Common myeloid progenitor, CD34-positive (primary cell): ENCODE results near the gene PCGF1.

Experiments
- CTCF ChIA-PET: fragments of 350-600 bp; sonication (Branson Sonifier 250); formaldehyde crosslinking; loops from one replicate; lab custom pipeline; 2021; ENCODE audit warnings: antibody characterized with exemption; lab: Charles Lee
- POLR2A ChIA-PET: fragments of 350-600 bp; sonication (Branson Sonifier 250); formaldehyde crosslinking; loops from one replicate; lab custom pipeline; 2021; ENCODE audit warnings: antibody characterized with exemption; lab: Charles Lee
- DNase-seq, 3 donors: peaks; one replicate each; pipeline versions ENCODE4 v3.0.0 to v3.0.0-alpha.2; 2013
- H3K27ac ChIP-seq, 2 experiments: 1 replicate in 1 of 2; 2 replicates in 1 of 2; pipeline ENCODE4 v1.7.0; 2013; ENCODE audit warnings: inconsistent platforms in 2 of 2, low read length in 2 of 2, mild to moderate bottlenecking in 2 of 2, low read depth in 1 of 2, moderate library complexity in 1 of 2; ENCODE audit not compliant: severe bottlenecking in 2 of 2, insufficient read depth in 1 of 2, poor library complexity in 1 of 2
- H3K27me3 ChIP-seq, 5 experiments: replicated peaks in 2 of 5; 1 replicate in 3 of 5; 2 replicates in 2 of 5; pipeline versions ENCODE4 v1.6.1 to v1.7.0; 2013; ENCODE audit warnings: low read length in 4 of 5, mild to moderate bottlenecking in 2 of 5, moderate library complexity in 2 of 5, inconsistent platforms in 1 of 5; ENCODE audit not compliant: insufficient read depth in 5 of 5, control insufficient read depth in 4 of 5
- H3K36me3 ChIP-seq, 4 experiments: 1 replicate in 2 of 4; 2 replicates in 2 of 4; pipeline versions ENCODE4 v1.6.1 to v1.7.0; 2013; ENCODE audit warnings: low read length in 3 of 4, control low read depth in 1 of 4, mild to moderate bottlenecking in 1 of 4; ENCODE audit not compliant: control insufficient read depth in 4 of 4, insufficient read depth in 4 of 4
- H3K4me1 ChIP-seq, 4 experiments: 1 replicate in 3 of 4; 2 replicates in 1 of 4; pipeline versions ENCODE4 v1.6.1 to v1.7.1; 2013; ENCODE audit warnings: low read length in 3 of 4, mild to moderate bottlenecking in 3 of 4, control low read depth in 1 of 4, inconsistent platforms in 1 of 4, moderate library complexity in 1 of 4; ENCODE audit not compliant: control insufficient read depth in 4 of 4, insufficient read depth in 4 of 4; ENCODE audit errors: control extremely low read depth in 1 of 4
- H3K4me3 ChIP-seq, 7 experiments: 1 replicate in 4 of 7; 2 replicates in 3 of 7; pipeline versions ENCODE4 v1.5.1 to v1.7.0; 2013; ENCODE audit warnings: mild to moderate bottlenecking in 7 of 7, low read length in 6 of 7, moderate library complexity in 6 of 7, inconsistent platforms in 2 of 7, low read depth in 2 of 7, control low read depth in 1 of 7; ENCODE audit not compliant: insufficient read depth in 4 of 7, control insufficient read depth in 1 of 7; ENCODE audit errors: extremely low read depth in 1 of 7
- H3K9me3 ChIP-seq, 5 experiments: 1 replicate in 4 of 5; 2 replicates in 1 of 5; pipeline versions ENCODE4 v1.6.1 to v1.7.1; 2013; ENCODE audit warnings: low read length in 4 of 5, mild to moderate bottlenecking in 2 of 5, inconsistent platforms in 1 of 5, low read depth in 1 of 5, moderate library complexity in 1 of 5; ENCODE audit not compliant: control insufficient read depth in 4 of 5, insufficient read depth in 2 of 5; ENCODE audit errors: control extremely low read depth in 1 of 5
- WGBS: methylation state at CpG from one replicate; pipeline ENCODE4 v1.1.5; 2013; ENCODE audit not compliant: insufficient coverage; 5-methylcytosine and 5-hydroxymethylcytosine counted together

Gene PCGF1

DNA sequence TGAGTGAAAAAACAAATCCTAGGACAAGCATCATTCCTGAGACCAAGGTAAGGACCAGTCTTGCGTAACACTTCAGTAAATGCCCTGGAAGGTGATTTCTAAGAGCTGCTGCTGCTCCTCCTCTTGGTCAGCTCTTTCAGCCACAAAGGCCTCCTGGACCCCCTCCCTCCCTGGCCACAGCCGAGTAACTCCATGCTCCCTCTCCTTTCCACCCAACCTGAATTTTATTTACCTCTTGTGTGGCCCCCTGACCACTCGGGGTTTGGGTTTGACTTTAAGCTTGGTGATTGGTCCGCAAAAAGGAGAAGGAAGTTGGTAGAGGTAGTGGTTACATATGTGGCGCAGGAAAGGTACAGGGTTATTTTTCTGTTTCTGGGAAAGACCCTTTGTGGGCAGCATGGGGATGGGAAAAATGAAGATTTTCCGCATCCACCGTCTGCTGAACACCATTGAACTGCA lies 31.4 kb upstream of the PCGF1 start:
- ChIA-PET POLR2A (interaction anchor here (0.6 to 2.0 kb wide), 5 partner anchors 9 to 1646 kb away, joined by 3 to 9 read pairs (median 3); partner anchors contain the start of genes AUP1, DOK1, HTRA2 and LOXL3), CTCF (interaction anchor here (0.8 to 13.7 kb wide), 12 partner anchors 14 to 74 kb away, joined by 3 to 210 read pairs (median 5); partner anchors contain the start of genes CCDC142, MOGS and TTC31)
- H3K4me1 ChIP-seq, result peaks cover 19 to 53% (median 24%) of the 10 kb centered on the region in 4 experiments
- no peaks in the 10 kb centered on the region for H3K9me3 ChIP-seq
- peak in 2 of 3 donors; percentile 76 to 77 for DNase-seq
- 20% methylated on average over 5 of the region's 7 CpGs for WGBS
- peak overlapping the region in 5 of 7 experiments; percentile 10 to 58 (median 44) for H3K4me3 ChIP-seq
- no peak overlapping the region for H3K27ac ChIP-seq
- peaks cover 0 to 13% (median 4%) of the 10 kb centered on the region in 4 experiments for H3K36me3 ChIP-seq
- no peaks in the 10 kb centered on the region for H3K27me3 ChIP-seq

GRCh38 chr2:74537140-74537539 lies 29.6 kb upstream of the PCGF1 start:
- Histone ChIP-seq H3K4me3 (no peak overlapping the region), H3K4me1 (peaks cover 19 to 48% (median 24%) of the 10 kb centered on the region in 4 experiments), H3K27ac (no peak overlapping the region), H3K27me3 (no peaks in the 10 kb centered on the region), H3K36me3 (peaks cover 6 to 29% (median 19%) of the 10 kb centered on the region in 4 experiments), H3K9me3 (no peaks in the 10 kb centered on the region)
- 97% methylated on average over 3 of the region's 4 CpGs for WGBS
- ChIA-PET CTCF (interaction anchor here (13.7 kb wide), 1 partner anchor 50 kb away, joined by 210 read pairs; no protein-coding TSS in a partner anchor), POLR2A (no interaction called here)
- no peak for DNase-seq

GRCh38 chr2:74536166-74536950 lies 28.9 kb upstream of the PCGF1 start:
- DNase-seq, result no peak
- Histone ChIP-seq H3K36me3 (peaks cover 6 to 36% (median 19%) of the 10 kb centered on the region in 4 experiments), H3K9me3 (no peaks in the 10 kb centered on the region), H3K27me3 (no peaks in the 10 kb centered on the region), H3K4me1 (peaks cover 19 to 55% (median 28%) of the 10 kb centered on the region in 4 experiments), H3K27ac (no peak overlapping the region), H3K4me3 (no peak overlapping the region)
- WGBS, result 96% methylated on average over 22 of the region's 23 CpGs
- CTCF ChIA-PET, result interaction anchor here (1.1 to 13.7 kb wide), 6 partner anchors 10 to 54 kb away, joined by 3 to 210 read pairs (median 4); partner anchors contain the start of genes CCDC142, DQX1, LOXL3 and TTC31
- POLR2A ChIA-PET, result interaction anchor here (0.7 kb wide), 1 partner anchor 50 kb away, joined by 3 read pairs; no protein-coding TSS in a partner anchor

DNA sequence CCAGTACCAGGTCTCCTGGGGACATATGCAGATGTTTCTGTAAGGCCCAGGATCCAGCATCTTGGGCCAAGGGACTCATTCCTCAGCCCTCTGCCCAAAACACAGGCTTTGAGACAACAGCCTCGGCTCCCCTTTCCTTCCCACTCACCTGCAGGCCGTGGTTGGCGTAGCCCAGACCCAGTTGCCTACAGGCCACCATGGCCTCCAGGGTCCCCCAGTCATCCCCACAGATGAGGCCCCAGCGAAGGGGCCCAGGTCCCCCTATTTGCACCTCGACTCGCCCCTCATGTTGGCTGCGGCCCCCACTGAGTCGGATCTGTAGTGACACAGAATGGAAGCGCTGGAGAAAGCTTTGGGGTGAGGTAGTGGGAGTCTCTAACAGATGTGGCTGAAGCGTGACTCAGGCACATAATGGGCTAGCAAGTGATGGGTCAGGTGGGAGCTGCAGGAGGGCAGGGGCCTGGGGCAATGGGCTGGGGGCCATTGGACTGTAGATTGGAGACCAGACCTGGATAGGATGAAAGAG lies 28.0 kb upstream of the PCGF1 start:
- Histone ChIP-seq H3K27me3 (no peaks in the 10 kb centered on the region), H3K9me3 (no peaks in the 10 kb centered on the region), H3K4me1 (peaks cover 25 to 64% (median 35%) of the 10 kb centered on the region in 4 experiments), H3K36me3 (peaks cover 6 to 40% (median 19%) of the 10 kb centered on the region in 4 experiments), H3K27ac (no peak overlapping the region), H3K4me3 (no peak overlapping the region)
- no peak for DNase-seq
- 100% methylated on average over 5 of the region's 10 CpGs for WGBS
- CTCF ChIA-PET, result interaction anchor here (1.0 to 13.7 kb wide), 7 partner anchors 8 to 53 kb away, joined by 3 to 210 read pairs (median 3); partner anchors contain the start of genes CCDC142, DQX1, LOXL3 and TTC31
- POLR2A ChIA-PET, result interaction anchor here (0.7 kb wide), 1 partner anchor 51 kb away, joined by 3 read pairs; no protein-coding TSS in a partner anchor

DNA sequence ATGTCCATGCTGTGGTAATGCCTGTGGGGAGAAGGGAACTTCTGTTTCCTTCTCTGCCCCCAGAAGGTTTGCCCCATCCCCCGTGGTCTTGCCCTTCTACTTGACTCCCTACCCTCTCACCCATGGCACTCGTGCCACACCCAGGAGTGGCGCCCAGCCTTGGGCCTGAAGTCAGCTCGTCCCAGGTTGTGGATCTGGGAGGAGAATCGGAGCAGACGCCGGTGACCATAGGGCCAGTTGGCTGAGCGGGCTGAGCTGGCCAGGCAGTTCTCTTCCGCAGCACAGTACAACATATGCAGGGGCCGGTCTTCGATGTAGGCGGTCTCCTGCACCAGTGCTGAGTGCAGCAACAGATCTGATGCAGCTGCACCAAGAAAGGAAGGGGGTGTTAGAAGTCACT lies 26.9 kb upstream of the PCGF1 start:
- Histone ChIP-seq H3K36me3 (peaks cover 6 to 40% (median 19%) of the 10 kb centered on the region in 4 experiments), H3K9me3 (no peaks in the 10 kb centered on the region), H3K27ac (no peak overlapping the region), H3K4me3 (no peak overlapping the region), H3K27me3 (no peaks in the 10 kb centered on the region), H3K4me1 (peaks cover 22 to 55% (median 31%) of the 10 kb centered on the region in 4 experiments)
- WGBS, result 96% methylated on average over 10 of the region's 12 CpGs
- DNase-seq, result no peak
- POLR2A ChIA-PET, result no interaction called here
- CTCF ChIA-PET, result interaction anchor here (0.8 to 13.7 kb wide), 8 partner anchors 8 to 73 kb away, joined by 3 to 210 read pairs (median 53); partner anchors contain the start of genes CCDC142, DQX1, LBX2 and PCGF1

- Histone ChIP-seq H3K36me3 (peaks cover 6 to 41% (median 19%) of the 10 kb centered on the region in 4 experiments), H3K4me1 (peaks cover 14 to 53% (median 28%) of the 10 kb centered on the region in 4 experiments), H3K9me3 (no peaks in the 10 kb centered on the region), H3K27me3 (no peaks in the 10 kb centered on the region), H3K27ac (no peak overlapping the region), H3K4me3 (no peak overlapping the region)
- DNase-seq, result no peak
- 85% methylated on average over 2 of the region's 4 CpGs for WGBS
- POLR2A ChIA-PET, result no interaction called here
- CTCF ChIA-PET, result interaction anchor here (1.3 to 13.7 kb wide), 9 partner anchors 11 to 76 kb away, joined by 5 to 210 read pairs (median 53); partner anchors contain the start of genes CCDC142, LBX2, PCGF1 and TTC31
Observed at GRCh38 chr2:74533464-74533863, 26.0 kb upstream of the PCGF1 start.
